GM12878 (cell line): ENCODE data around the gene ADPGK. TPM values are rescaled to one million over a fixed set of nuclear protein-coding genes. Genes with fewer than 3 reads are reported as not detected.
A peak's percentile ranks its signal among the peaks of the same experiment; 100 is the strongest.

Source experiments
- FOS ChIP-seq: IDR thresholded peaks from 3 replicates; pipeline ENCODE4 v1.6.1; 2011; ENCODE audit warnings: borderline replicate concordance; ENCODE audit not compliant: insufficient read length; ENCODE audit errors: extremely low read depth
- JUNB ChIP-seq: IDR thresholded peaks from 2 replicates; pipeline ENCODE4 v1.6.1; 2016; ENCODE audit warnings: antibody characterized with exemption, mild to moderate bottlenecking
- MEF2B ChIP-seq: fragments of 450-650 bp; IDR thresholded peaks from 2 replicates; pipeline ENCODE4 v1.6.1; 2018; ENCODE audit warnings: mild to moderate bottlenecking, moderate library complexity; ENCODE audit not compliant: partially characterized antibody, poor library complexity, severe bottlenecking
- PML ChIP-seq: IDR thresholded peaks from 2 replicates; pipeline ENCODE4 v1.6.1; 2012; ENCODE audit warnings: low read length, inconsistent platforms
- SREBF2 ChIP-seq: IDR thresholded peaks from 2 replicates; pipeline ENCODE4 v1.6.1; 2012; ENCODE audit warnings: mild to moderate bottlenecking, low read length
- polyA plus RNA-seq, 11 experiments: library from polyadenylated mRNA; depleted of rRNA in 4 of 11; unstranded in 6 of 11; stranded (reverse) in 5 of 11; fragments of >200 nt; fragmentation: Nextera tagmentation in 4 of 11; fragmentation: Illumina TruSeq in 1 of 11; extraction: Ambion mirVana in 4 of 11; extraction: Trizol in 1 of 11; gene quantifications; 1 replicate in 1 of 11; 2 replicates in 10 of 11; pipeline versions ENCODE4 v1.2.1 to v1.2.3, GENCODE V29; 2011 to 2016; ENCODE audit warnings: inconsistent platforms in 2 of 11, missing spikeins in 2 of 11, low read depth in 1 of 11
- total RNA-seq, 4 experiments: library from RNA; depleted of rRNA in 3 of 4; stranded (reverse); fragments of >200 nt in 3 of 4; fragmentation: Illumina TruSeq in 1 of 4; extraction: Trizol in 1 of 4; gene quantifications; 2 replicates each; pipeline versions ENCODE4 v1.2.1 to v1.2.3, GENCODE V29; 2013 to 2021
- TF ChIP-seq, protein P1 (sequence below): fragments of 450-650 bp; IDR thresholded peaks from 2 replicates; pipeline ENCODE4 v1.6.1; 2017; ENCODE audit warnings: mild to moderate bottlenecking
- TF ChIP-seq, protein P2 (sequence below): fragments of 450-650 bp; IDR thresholded peaks from 2 replicates; pipeline ENCODE4 v1.6.1; 2014; ENCODE audit warnings: mild to moderate bottlenecking
- TF ChIP-seq, protein P3 (sequence below): fragments of 450-650 bp; IDR thresholded peaks from 2 replicates; pipeline ENCODE4 v1.6.1; 2016; ENCODE audit warnings: mild to moderate bottlenecking
- TF ChIP-seq, protein P4 (sequence below): IDR thresholded peaks from 2 replicates; pipeline ENCODE4 v1.6.1; 2011; ENCODE audit warnings: low read depth, low read length, improper control_type of control experiment, borderline replicate concordance

The ADPGK gene
- total and polyA plus RNA-seq, 10 of the 15 experiments (the other 5 are each of a cell fraction or from before 2014, with no cell fraction given) = 13.8 to 146 (median 56.7) TPM

DNA sequence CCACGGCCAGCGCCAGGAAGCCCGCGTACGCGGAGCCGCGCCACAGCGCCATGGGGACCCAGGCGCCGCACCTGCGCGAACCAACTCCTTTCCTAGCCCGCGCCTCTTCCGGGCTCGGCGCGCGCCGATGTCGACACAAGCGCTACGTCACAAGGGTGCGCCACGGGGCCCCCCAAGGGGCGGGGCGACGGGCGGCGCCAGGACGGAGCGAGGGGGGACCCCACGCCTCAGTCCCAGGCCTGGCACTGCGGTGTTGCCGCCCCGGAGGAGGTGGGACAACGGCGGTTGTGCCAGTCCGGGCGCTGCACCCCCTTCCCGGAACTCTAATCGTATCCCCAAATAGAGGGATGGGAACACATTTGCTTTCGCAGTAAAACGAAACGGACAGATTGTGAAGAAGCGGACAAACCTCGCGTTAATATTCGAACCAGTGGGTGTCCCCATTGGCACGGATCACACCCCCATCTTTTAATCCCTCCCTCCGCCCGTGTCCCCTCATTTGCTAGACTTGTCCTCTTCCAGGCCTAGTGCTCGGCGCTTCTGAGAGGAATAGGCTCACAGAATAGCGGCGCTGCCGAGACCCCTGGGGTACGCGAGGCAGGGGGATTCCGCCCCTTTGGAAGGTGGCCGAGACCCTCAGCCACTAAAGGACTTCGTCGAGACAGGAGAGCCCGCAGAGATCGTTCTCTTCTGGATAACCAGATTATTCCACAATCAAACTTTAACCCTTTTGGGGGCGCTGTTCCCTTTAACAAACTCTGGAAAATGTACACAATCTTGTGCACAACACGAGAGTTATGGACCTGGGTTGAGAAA, at the start of gene ADPGK (continued):
- TF ChIP-seq, protein P1, sequence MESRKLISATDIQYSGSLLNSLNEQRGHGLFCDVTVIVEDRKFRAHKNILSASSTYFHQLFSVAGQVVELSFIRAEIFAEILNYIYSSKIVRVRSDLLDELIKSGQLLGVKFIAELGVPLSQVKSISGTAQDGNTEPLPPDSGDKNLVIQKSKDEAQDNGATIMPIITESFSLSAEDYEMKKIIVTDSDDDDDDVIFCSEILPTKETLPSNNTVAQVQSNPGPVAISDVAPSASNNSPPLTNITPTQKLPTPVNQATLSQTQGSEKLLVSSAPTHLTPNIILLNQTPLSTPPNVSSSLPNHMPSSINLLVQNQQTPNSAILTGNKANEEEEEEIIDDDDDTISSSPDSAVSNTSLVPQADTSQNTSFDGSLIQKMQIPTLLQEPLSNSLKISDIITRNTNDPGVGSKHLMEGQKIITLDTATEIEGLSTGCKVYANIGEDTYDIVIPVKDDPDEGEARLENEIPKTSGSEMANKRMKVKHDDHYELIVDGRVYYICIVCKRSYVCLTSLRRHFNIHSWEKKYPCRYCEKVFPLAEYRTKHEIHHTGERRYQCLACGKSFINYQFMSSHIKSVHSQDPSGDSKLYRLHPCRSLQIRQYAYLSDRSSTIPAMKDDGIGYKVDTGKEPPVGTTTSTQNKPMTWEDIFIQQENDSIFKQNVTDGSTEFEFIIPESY = no peak
- peak; percentile 27 for TF ChIP-seq MEF2B
- 0 out of 2 replicates have a peak, but pooled peaks have one; percentile 17 for TF ChIP-seq SREBF2
- peak; percentile 81 for TF ChIP-seq PML
- TF ChIP-seq, protein P2, sequence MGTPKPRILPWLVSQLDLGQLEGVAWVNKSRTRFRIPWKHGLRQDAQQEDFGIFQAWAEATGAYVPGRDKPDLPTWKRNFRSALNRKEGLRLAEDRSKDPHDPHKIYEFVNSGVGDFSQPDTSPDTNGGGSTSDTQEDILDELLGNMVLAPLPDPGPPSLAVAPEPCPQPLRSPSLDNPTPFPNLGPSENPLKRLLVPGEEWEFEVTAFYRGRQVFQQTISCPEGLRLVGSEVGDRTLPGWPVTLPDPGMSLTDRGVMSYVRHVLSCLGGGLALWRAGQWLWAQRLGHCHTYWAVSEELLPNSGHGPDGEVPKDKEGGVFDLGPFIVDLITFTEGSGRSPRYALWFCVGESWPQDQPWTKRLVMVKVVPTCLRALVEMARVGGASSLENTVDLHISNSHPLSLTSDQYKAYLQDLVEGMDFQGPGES = 0 out of 2 replicates have a peak, but pooled peaks have one; percentile 10
- TF ChIP-seq FOS = no peak
- no peak for TF ChIP-seq JUNB
- TF ChIP-seq, protein P3, sequence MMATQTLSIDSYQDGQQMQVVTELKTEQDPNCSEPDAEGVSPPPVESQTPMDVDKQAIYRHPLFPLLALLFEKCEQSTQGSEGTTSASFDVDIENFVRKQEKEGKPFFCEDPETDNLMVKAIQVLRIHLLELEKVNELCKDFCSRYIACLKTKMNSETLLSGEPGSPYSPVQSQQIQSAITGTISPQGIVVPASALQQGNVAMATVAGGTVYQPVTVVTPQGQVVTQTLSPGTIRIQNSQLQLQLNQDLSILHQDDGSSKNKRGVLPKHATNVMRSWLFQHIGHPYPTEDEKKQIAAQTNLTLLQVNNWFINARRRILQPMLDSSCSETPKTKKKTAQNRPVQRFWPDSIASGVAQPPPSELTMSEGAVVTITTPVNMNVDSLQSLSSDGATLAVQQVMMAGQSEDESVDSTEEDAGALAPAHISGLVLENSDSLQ = no peak
- TF ChIP-seq, protein P4, sequence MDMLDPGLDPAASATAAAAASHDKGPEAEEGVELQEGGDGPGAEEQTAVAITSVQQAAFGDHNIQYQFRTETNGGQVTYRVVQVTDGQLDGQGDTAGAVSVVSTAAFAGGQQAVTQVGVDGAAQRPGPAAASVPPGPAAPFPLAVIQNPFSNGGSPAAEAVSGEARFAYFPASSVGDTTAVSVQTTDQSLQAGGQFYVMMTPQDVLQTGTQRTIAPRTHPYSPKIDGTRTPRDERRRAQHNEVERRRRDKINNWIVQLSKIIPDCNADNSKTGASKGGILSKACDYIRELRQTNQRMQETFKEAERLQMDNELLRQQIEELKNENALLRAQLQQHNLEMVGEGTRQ = no peak
